Measurements from ENCODE around the gene USP5. TPM values are rescaled to one million over a fixed set of nuclear protein-coding genes. Genes with fewer than 3 reads are reported as not detected.
A peak's percentile ranks its signal among the peaks of the same experiment; 100 is the strongest.

The USP5 gene
- total RNA-seq, 1 experiment from 2014 or later, result 175 TPM

GRCh38 chr12:6867413-6868210 is 15.7 kb downstream of the USP5 start, which contains the start of gene TPI1:
TPI1 (plus strand) TSS chr12:6867531; CDS start chr12:6867567, 36 bp downstream.
- intact Hi-C loops (cut with micrococcal nuclease), result no loop called here
- H3K9ac ChIP-seq (ENCODE audit: low read length), result peak within 1 kb of the TSS; percentile 99
- POLR2A ChIA-PET, result interaction anchor here (0.6 to 10.9 kb wide), 19 partner anchors 9 to 1911 kb away, joined by 3 to 186 read pairs (median 7); partner anchors contain the start of genes C12orf57, CDCA3, COPS7A and MLF2
- peak within 1 kb of the TSS; percentile 92 for H3K4me2 ChIP-seq (ENCODE audit: low read length)
- ATAC-seq (peak; percentile 73), DNase-seq (ENCODE audit: low read depth, low spot score) (no peak)
- RAD21 ChIA-PET (ENCODE audit: low non-redundant PET in 1 of 2, low total read pairs in 2 of 2, uncharacterized antibody in 2 of 2, unreplicated experiment in 2 of 2), result interaction anchor here in 1 of 2 experiments (0.5 to 0.6 kb wide), 2 partner anchors 80 to 291 kb away, joined by 4 read pairs; no protein-coding TSS in a partner anchor
- TF ChIP-seq POLR2AphosphoS5 (IDR thresholded peaks at IDR 0.05; ENCODE audit: low read depth, low read length) (peak; percentile 99), SRF (IDR thresholded peaks at IDR 0.05; ENCODE audit: low read depth) (no peak), YY1 (IDR thresholded peaks at IDR 0.05; ENCODE audit: extremely low read depth, insufficient replicate concordance, low read depth, low read length) (peak; percentile 79), POLR2A (IDR thresholded peaks at IDR 0.05; ENCODE audit: borderline replicate concordance, extremely low read depth, insufficient read depth, insufficient read length) (peak; percentile 99), ZFX (IDR thresholded peaks at IDR 0.05) (peak; percentile 88; the same call in 1 of the 2 replicates)
- BruUV-seq (replicated peaks), result no TSS peak
- H4K20me1 ChIP-seq (ENCODE audit: insufficient read depth), result peaks cover 12% of the 10 kb centered on the region; the same call in 1 of the 2 replicates
- H3K4me1 ChIP-seq (ENCODE audit: control insufficient read depth in 1 of 2, insufficient read depth in 2 of 2, low read length in 2 of 2), result peaks cover 33 to 61% of the 10 kb centered on the region in 2 experiments
- H2AFZ ChIP-seq (ENCODE audit: low read depth, low read length, poor library complexity, severe bottlenecking), result no peak within 1 kb of the TSS
- H3K79me2 ChIP-seq (ENCODE audit: insufficient read depth, low read length), result peaks cover 53% of the 10 kb centered on the region
- peak within 1 kb of the TSS; percentile 96 for H3K27ac ChIP-seq (ENCODE audit: low read depth, low read length)
- no peaks in the 10 kb centered on the region for H3K9me3 ChIP-seq (ENCODE audit: control insufficient read depth in 1 of 2, insufficient read depth in 1 of 2, low read depth in 1 of 2, low read length in 2 of 2)
- H3K27me3 ChIP-seq (ENCODE audit: insufficient read depth, low read length), result no peaks in the 10 kb centered on the region
- CTCF ChIA-PET, result interaction anchor here (1.0 to 2.9 kb wide), 3 partner anchors 16 to 245 kb away, joined by 3 to 26 read pairs (median 7); partner anchors contain the start of genes CDCA3, MLF2 and USP5
- peaks cover 21 to 47% of the 10 kb centered on the region in 2 experiments; a peak in 3 of 4 replicates for H3K36me3 ChIP-seq (ENCODE audit: control insufficient read depth in 1 of 2, insufficient read depth in 2 of 2, low read length in 2 of 2)
- H3K4me3 ChIP-seq (replicated peaks in 1 of 2; ENCODE audit: low read depth in 1 of 2, low read length in 2 of 2), result peak within 1 kb of the TSS; percentile 97 to 99
- H3K9me2 ChIP-seq (ENCODE audit: insufficient read depth), result no peaks in the 10 kb centered on the region
